Measurements from ENCODE around the gene GBF1.

DNA sequence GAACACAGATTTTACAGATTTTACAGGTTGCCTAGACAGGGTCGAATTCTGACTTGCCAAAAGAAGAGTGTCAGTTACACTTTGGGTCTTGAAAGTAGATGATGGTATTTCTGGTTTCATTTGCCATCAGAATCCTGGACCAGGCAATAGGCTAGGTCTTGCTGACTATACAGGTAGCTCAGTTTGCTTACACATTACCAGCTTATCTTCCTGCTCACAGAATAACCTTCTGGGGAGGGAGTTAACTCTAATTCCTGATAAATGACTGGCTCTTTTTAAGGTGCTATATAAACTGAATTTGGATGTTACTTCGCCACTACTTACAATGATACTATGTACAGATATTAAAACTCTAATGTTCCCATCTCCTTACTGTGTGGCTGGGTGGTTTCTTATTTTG is 39.8 kb downstream of the GBF1 start:
- no peak for TF ChIP-seq POLR2A (IDR thresholded peaks at IDR 0.05)
- TF ChIP-seq, protein P1, sequence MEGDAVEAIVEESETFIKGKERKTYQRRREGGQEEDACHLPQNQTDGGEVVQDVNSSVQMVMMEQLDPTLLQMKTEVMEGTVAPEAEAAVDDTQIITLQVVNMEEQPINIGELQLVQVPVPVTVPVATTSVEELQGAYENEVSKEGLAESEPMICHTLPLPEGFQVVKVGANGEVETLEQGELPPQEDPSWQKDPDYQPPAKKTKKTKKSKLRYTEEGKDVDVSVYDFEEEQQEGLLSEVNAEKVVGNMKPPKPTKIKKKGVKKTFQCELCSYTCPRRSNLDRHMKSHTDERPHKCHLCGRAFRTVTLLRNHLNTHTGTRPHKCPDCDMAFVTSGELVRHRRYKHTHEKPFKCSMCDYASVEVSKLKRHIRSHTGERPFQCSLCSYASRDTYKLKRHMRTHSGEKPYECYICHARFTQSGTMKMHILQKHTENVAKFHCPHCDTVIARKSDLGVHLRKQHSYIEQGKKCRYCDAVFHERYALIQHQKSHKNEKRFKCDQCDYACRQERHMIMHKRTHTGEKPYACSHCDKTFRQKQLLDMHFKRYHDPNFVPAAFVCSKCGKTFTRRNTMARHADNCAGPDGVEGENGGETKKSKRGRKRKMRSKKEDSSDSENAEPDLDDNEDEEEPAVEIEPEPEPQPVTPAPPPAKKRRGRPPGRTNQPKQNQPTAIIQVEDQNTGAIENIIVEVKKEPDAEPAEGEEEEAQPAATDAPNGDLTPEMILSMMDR (IDR thresholded peaks at IDR 0.05), result no peak

Measured in thyroid gland (tissue), 4 donors.